Mucosa of stomach (tissue), 1 donor: ENCODE measurements around the gene FNIP2.
"Not testable (repeated sequence)": the region's sequence is repeated elsewhere in the genome, so short reads cannot be mapped to it uniquely, and the experiment has no call there.

Source experiments
- H3K27me3 ChIP-seq: one replicate; pipeline ENCODE4 v1.7.0; 2013; ENCODE audit warnings: mild to moderate bottlenecking, low read length; ENCODE audit not compliant: control insufficient read depth, insufficient read depth
- H3K36me3 ChIP-seq: one replicate; pipeline ENCODE4 v1.7.0; 2013; ENCODE audit warnings: low read length; ENCODE audit not compliant: control insufficient read depth, insufficient read depth
- H3K4me1 ChIP-seq: one replicate; pipeline ENCODE4 v1.7.0; 2013; ENCODE audit warnings: mild to moderate bottlenecking, low read length; ENCODE audit not compliant: control insufficient read depth, insufficient read depth
- H3K4me3 ChIP-seq: one replicate; pipeline ENCODE4 v1.7.0; 2013; ENCODE audit warnings: low read length
- H3K9ac ChIP-seq: one replicate; pipeline ENCODE4 v1.7.0; 2013; ENCODE audit warnings: mild to moderate bottlenecking, low read length, moderate library complexity
- H3K9me3 ChIP-seq: one replicate; pipeline ENCODE4 v1.7.0; 2013; ENCODE audit warnings: mild to moderate bottlenecking, low read length, moderate library complexity; ENCODE audit not compliant: control insufficient read depth
- donor health status: Pancreatic carcinoma.

FNIP2 gene

DNA sequence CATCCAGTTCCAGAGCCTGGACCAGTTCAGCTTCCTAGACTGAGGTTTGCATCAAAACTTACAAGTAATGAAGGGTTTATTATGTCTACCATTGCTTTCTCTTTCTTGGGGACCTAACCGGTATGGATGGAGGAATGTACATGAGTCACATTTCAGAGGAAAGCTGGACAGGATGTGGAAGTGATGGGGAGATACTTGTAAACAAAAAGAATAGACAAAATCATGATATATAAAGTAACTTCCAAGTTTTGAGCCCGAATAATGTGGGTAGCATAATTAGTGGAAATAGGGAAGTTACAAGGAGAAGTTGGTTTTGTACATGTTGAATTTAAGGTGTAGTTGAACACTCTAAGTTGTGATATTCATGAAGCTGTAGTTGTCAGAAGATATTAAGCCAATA is 15.0 kb downstream of the FNIP2 start:
- H3K27me3 ChIP-seq = no peaks in the 10 kb centered on the region

GRCh38 chr4:158785718-158786117 is 16.9 kb downstream of the FNIP2 start:
- no peak overlapping the region for H3K9ac ChIP-seq
- H3K9me3 ChIP-seq = no peaks in the 10 kb centered on the region
- no peak overlapping the region for H3K4me3 ChIP-seq
- H3K36me3 ChIP-seq = no peaks in the 10 kb centered on the region
- peaks cover 64% of the 10 kb centered on the region for H3K4me1 ChIP-seq
- no peaks in the 10 kb centered on the region for H3K27me3 ChIP-seq

More for the DNA sequence above, 15.0 kb downstream of the FNIP2 start:
- H3K9me3 ChIP-seq = no peaks in the 10 kb centered on the region
- no peak overlapping the region for H3K4me3 ChIP-seq
- no peaks in the 10 kb centered on the region for H3K36me3 ChIP-seq
- peaks cover 66% of the 10 kb centered on the region for H3K4me1 ChIP-seq
- no peak overlapping the region for H3K9ac ChIP-seq

DNA sequence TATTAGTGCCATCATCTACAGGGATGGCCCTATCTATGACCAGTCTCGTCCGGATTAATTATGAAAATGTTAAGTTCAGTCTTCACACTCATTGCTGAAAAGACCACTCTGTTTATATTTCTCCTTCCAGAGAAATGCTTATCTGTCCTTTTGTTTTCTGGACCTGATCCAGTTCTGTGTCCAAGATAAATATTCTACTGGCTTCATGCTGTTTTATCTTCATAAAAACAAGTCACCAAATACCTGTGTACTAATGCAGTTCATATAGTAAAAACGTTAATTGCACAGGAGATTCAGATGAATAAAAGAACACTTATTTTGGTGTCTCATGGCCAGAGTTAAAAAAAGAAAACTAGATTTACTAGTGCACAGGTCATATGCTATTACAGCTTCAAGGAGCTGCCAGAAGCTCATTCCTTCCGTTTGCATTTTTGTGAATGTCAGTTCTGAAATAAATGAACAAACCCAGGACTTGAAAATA is 17.3 kb downstream of the FNIP2 start:
- Histone ChIP-seq H3K36me3 (no peaks in the 10 kb centered on the region), H3K4me3 (no peak overlapping the region)

GRCh38 chr4:158786955-158787354 is 18.1 kb downstream of the FNIP2 start:
- H3K4me3 ChIP-seq = no peak overlapping the region
- H3K36me3 ChIP-seq = no peaks in the 10 kb centered on the region
- H3K27me3 ChIP-seq = no peaks in the 10 kb centered on the region
- H3K9ac ChIP-seq = no peak overlapping the region
- peaks cover 54% of the 10 kb centered on the region for H3K4me1 ChIP-seq
- no peaks in the 10 kb centered on the region for H3K9me3 ChIP-seq

More for the DNA sequence above, 17.3 kb downstream of the FNIP2 start:
- Histone ChIP-seq H3K9me3 (no peaks in the 10 kb centered on the region), H3K9ac (no peak overlapping the region), H3K27me3 (no peaks in the 10 kb centered on the region), H3K4me1 (peaks cover 61% of the 10 kb centered on the region)

DNA sequence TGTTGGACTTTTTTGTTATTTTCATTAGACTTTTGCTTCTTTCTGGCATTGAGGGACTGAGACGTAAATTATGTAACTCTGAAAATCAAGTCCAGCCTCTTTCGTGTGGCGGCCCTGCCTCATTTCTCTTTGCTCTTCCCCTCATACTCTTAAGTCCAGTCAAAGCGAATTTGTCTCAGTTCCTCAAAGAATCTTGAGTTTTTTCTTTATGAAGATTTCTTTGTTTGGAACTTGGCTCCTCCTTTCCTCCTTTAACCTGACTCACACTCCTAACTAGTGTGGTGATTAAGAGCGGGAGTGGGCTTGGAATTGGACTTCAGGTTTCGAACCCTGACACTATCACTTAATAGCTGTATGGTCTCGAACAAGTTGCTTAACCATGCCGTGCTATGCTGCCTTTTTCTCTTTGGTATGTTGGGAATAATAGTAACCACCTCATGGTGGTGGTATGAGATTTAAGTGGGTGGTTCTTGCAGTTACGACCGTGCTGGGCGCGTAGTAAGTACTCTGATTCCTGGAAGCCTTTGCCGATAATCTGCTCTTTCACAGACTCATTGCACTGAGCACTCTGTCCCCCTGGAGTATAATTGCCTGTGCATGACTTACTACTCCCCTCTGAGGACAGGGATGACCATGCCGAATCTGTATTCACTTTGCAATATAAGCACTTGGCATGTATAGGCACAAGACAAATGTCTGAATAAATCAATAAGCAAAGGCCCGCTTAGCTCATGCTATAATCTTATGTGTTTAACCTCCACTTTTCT is 19.1 kb downstream of the FNIP2 start:
- Histone ChIP-seq H3K4me3 (no peak overlapping the region), H3K4me1 (peaks cover 49% of the 10 kb centered on the region), H3K36me3 (no peaks in the 10 kb centered on the region), H3K9me3 (no peaks in the 10 kb centered on the region), H3K27me3 (no peaks in the 10 kb centered on the region), H3K9ac (no peak overlapping the region)

GRCh38 chr4:158788516-158788915 is 19.7 kb downstream of the FNIP2 start:
- H3K9me3 ChIP-seq = no peaks in the 10 kb centered on the region
- H3K27me3 ChIP-seq = no peaks in the 10 kb centered on the region

DNA sequence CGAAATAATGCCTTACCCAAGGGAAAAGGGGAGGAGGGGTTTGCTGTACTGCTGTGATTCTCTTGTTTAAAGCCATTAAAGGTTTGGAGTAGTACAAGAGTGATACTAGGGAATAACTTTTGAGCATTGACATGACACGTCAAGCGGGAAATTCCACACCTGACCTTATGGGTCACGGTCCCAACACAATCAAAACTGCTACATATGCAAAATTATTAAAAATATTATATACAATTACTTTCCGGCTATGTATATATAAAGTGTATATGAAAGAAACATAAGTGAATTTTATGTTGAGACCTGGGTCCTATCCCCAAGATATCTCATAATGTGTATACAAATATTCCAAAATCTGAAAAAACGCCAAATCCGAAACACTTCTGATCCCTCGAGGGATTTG is 21.0 kb downstream of the FNIP2 start:
- Histone ChIP-seq H3K27me3 (no peaks in the 10 kb centered on the region), H3K9me3 (no peaks in the 10 kb centered on the region), H3K4me1 (peaks cover 38% of the 10 kb centered on the region), H3K9ac (no peak overlapping the region), H3K36me3 (no peaks in the 10 kb centered on the region), H3K4me3 (no peak overlapping the region)

More at GRCh38 chr4:158788516-158788915, 19.7 kb downstream of the FNIP2 start:
- Histone ChIP-seq H3K9ac (no peak overlapping the region), H3K36me3 (no peaks in the 10 kb centered on the region), H3K4me3 (no peak overlapping the region), H3K4me1 (peaks cover 44% of the 10 kb centered on the region)

- Histone ChIP-seq H3K9ac (no peak overlapping the region), H3K9me3 (no peaks in the 10 kb centered on the region)
These were observed 24.2 kb downstream of the FNIP2 start for GRCh38 chr4:158793021-158793420.

GRCh38 chr4:158793430-158793829 is 24.6 kb downstream of the FNIP2 start:
- not testable (repeated sequence) for H3K27me3 ChIP-seq, H3K9me3 ChIP-seq, H3K4me3 ChIP-seq, H3K36me3 ChIP-seq, H3K9ac ChIP-seq, H3K4me1 ChIP-seq

More at GRCh38 chr4:158793021-158793420, 24.2 kb downstream of the FNIP2 start:
- no peaks in the 10 kb centered on the region for H3K27me3 ChIP-seq
- peaks cover 14% of the 10 kb centered on the region for H3K4me1 ChIP-seq
- no peak overlapping the region for H3K4me3 ChIP-seq
- no peaks in the 10 kb centered on the region for H3K36me3 ChIP-seq

- Histone ChIP-seq H3K9me3 (no peaks in the 10 kb centered on the region), H3K27me3 (no peaks in the 10 kb centered on the region), H3K36me3 (no peaks in the 10 kb centered on the region), H3K9ac (no peak overlapping the region), H3K4me3 (no peak overlapping the region), H3K4me1 (peaks cover 20% of the 10 kb centered on the region)
These were observed 27.7 kb downstream of the FNIP2 start for GRCh38 chr4:158796370-158797140.

DNA sequence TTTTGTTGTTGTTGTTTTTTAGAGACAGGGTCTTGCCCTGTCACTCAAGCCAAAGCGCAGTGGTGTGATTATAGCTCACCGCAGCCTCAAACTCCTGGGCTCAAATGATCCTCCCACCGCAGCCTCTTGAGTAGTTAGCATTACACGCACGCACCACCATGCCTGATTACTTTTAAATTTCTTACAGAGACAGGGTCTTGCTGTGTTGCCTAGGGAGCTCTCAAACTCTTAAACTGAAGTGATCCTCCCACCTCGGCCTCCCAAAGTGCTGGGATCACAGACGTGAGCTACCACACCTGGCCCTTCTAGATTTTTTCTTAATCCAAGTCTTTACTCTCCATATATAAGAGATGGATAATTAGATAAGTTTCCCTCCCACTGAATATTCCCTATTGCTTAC is 29.2 kb downstream of the FNIP2 start:
- Histone ChIP-seq H3K9me3 (no peaks in the 10 kb centered on the region), H3K27me3 (no peaks in the 10 kb centered on the region), H3K36me3 (no peaks in the 10 kb centered on the region), H3K4me1 (peaks cover 15% of the 10 kb centered on the region), H3K9ac (no peak overlapping the region), H3K4me3 (no peak overlapping the region)
